Neural cell (in vitro differentiated cells): Measurements from ENCODE around the gene DGKB.

Experiments
- EZH2 ChIP-seq: fragments of 200-600, 300-800 bp; shearing (Covaris generic), sonication (generic); IDR thresholded peaks from 2 replicates; pipeline ENCODE4 v1.6.1; 2014; ENCODE audit warnings: antibody characterized with exemption, low read length, borderline replicate concordance, mild to moderate bottlenecking; ENCODE audit not compliant: insufficient read depth, poor library complexity, severe bottlenecking
- TF ChIP-seq, protein P1 (sequence below): fragments of 450-650 bp; IDR thresholded peaks from 2 replicates; pipeline ENCODE4 v1.5.1; 2014; ENCODE audit warnings: antibody characterized with exemption, mild to moderate bottlenecking, moderate library complexity; ENCODE audit not compliant: poor library complexity, severe bottlenecking

DNA sequence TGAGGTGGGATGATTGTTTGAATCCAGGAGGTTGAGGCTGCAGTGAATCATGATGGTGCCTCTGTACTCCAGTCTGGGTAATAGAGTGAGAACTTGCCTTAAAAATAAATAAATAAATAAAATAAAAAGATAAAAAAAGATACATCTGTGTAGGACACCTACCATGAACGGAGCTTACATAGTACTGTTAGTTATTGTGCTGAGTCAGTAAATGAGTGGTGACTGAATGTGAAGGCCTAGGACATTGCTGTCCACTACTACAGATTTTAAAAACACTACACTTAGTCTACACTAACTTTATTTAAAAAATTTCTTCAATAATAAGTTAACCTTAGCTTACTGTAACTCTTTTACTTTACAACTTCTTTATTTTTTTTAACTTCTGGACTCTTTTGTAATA is 806.4 kb downstream of the DGKB start:
- TF ChIP-seq, protein P1, sequence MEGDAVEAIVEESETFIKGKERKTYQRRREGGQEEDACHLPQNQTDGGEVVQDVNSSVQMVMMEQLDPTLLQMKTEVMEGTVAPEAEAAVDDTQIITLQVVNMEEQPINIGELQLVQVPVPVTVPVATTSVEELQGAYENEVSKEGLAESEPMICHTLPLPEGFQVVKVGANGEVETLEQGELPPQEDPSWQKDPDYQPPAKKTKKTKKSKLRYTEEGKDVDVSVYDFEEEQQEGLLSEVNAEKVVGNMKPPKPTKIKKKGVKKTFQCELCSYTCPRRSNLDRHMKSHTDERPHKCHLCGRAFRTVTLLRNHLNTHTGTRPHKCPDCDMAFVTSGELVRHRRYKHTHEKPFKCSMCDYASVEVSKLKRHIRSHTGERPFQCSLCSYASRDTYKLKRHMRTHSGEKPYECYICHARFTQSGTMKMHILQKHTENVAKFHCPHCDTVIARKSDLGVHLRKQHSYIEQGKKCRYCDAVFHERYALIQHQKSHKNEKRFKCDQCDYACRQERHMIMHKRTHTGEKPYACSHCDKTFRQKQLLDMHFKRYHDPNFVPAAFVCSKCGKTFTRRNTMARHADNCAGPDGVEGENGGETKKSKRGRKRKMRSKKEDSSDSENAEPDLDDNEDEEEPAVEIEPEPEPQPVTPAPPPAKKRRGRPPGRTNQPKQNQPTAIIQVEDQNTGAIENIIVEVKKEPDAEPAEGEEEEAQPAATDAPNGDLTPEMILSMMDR = no peak
- no peak for TF ChIP-seq EZH2
